Measurements from ENCODE around the gene ODF4. TPM values are rescaled to one million over a fixed set of nuclear protein-coding genes. Genes with fewer than 3 reads are reported as not detected.
A peak's percentile ranks its signal among the peaks of the same experiment; 100 is the strongest.
"Not testable (repeated sequence)": the region's sequence is repeated elsewhere in the genome, so short reads cannot be mapped to it uniquely, and the experiment has no call there.

The ODF4 gene
- total and polyA plus RNA-seq, 7 donors = not detected

- WGBS, 3 donors = 93 to 97% (median 95%) methylated on average over 8 of the region's 8 CpGs
- no peak for DNase-seq
- intact Hi-C loops (cut with DNase I) = loop anchor here in 1 of 2 donors (10.0 kb wide), 1 partner anchor 115 kb away; no protein-coding TSS in a partner anchor
Measured at GRCh38 chr17:8369944-8370343, 30.3 kb downstream of the ODF4 start.

GRCh38 chr17:8371786-8372185 lies 32.1 kb downstream of the ODF4 start:
- 9 to 22% (median 13%) methylated on average over 4 of the region's 4 CpGs for WGBS, 3 donors
- no peaks in the 10 kb centered on the region for H3K27me3 ChIP-seq (ENCODE audit: insufficient read depth in 3 of 3, low read length in 2 of 3)
- H3K36me3 ChIP-seq (ENCODE audit: insufficient read depth in 1 of 2, low read depth in 1 of 2) = peaks cover 5 to 23% of the 10 kb centered on the region in 2 donors
- H3K27ac ChIP-seq = peak overlapping the region; percentile 57
- intact Hi-C loops (cut with DNase I) = no loop called here
- H3K4me3 ChIP-seq = no peak overlapping the region
- TF ChIP-seq, protein P1, sequence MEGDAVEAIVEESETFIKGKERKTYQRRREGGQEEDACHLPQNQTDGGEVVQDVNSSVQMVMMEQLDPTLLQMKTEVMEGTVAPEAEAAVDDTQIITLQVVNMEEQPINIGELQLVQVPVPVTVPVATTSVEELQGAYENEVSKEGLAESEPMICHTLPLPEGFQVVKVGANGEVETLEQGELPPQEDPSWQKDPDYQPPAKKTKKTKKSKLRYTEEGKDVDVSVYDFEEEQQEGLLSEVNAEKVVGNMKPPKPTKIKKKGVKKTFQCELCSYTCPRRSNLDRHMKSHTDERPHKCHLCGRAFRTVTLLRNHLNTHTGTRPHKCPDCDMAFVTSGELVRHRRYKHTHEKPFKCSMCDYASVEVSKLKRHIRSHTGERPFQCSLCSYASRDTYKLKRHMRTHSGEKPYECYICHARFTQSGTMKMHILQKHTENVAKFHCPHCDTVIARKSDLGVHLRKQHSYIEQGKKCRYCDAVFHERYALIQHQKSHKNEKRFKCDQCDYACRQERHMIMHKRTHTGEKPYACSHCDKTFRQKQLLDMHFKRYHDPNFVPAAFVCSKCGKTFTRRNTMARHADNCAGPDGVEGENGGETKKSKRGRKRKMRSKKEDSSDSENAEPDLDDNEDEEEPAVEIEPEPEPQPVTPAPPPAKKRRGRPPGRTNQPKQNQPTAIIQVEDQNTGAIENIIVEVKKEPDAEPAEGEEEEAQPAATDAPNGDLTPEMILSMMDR (IDR thresholded peaks at IDR 0.05) = no peak
- ATAC-seq (peak in 3 of 4 donors; percentile 21 to 25 (median 22)), DNase-seq (no peak)
- H3K4me1 ChIP-seq = peaks cover 29% of the 10 kb centered on the region
- no peaks in the 10 kb centered on the region for H3K9me3 ChIP-seq

More at GRCh38 chr17:8369944-8370343, 30.3 kb downstream of the ODF4 start:
- Histone ChIP-seq H3K36me3 (ENCODE audit: insufficient read depth in 1 of 2, low read depth in 1 of 2) (peaks cover 5 to 23% of the 10 kb centered on the region in 2 donors), H3K27me3 (ENCODE audit: insufficient read depth in 3 of 3, low read length in 2 of 3) (no peaks in the 10 kb centered on the region), H3K27ac (no peak overlapping the region), H3K4me3 (no peak overlapping the region), H3K9me3 (no peaks in the 10 kb centered on the region), H3K4me1 (peaks cover 27% of the 10 kb centered on the region)
- ATAC-seq = no peak
- TF ChIP-seq, protein P1 (IDR thresholded peaks at IDR 0.05) = no peak

- Histone ChIP-seq H3K36me3 (ENCODE audit: insufficient read depth in 1 of 2, low read depth in 1 of 2) (peaks cover 5 to 28% of the 10 kb centered on the region in 2 donors), H3K9me3 (no peaks in the 10 kb centered on the region), H3K4me1 (peaks cover 33% of the 10 kb centered on the region), H3K27ac (peak overlapping the region; percentile 57), H3K27me3 (ENCODE audit: insufficient read depth in 3 of 3, low read length in 2 of 3) (no peaks in the 10 kb centered on the region), H3K4me3 (no peak overlapping the region)
- DNase-seq = no peak
- intact Hi-C loops (cut with DNase I) = no loop called here
- TF ChIP-seq, protein P1 (IDR thresholded peaks at IDR 0.05) = no peak
- WGBS, 3 donors = 78 to 88% (median 81%) methylated on average over 7 of the region's 7 CpGs
- ATAC-seq = no peak
Measured at GRCh38 chr17:8372422-8372821, 32.8 kb downstream of the ODF4 start.

DNA sequence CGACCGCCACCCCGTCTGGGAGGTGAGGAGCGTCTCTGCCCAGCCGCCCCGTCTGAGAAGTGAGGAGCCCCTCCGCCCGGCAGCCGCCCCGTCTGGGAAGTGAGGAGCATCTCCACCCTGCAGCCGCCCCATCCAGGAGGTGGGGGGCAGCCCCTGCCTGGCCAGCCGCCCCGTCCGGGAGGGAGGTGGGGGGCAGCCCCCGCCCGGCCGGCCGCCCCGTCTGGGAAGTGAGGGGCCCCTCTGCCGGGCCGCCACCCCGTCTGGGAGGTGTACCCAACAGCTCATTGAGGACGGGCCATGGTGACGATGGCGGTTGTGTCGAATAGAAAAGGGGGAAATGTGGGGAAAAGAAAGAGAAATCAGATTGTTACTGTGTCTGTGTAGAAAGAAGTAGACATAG lies 34.2 kb downstream of the ODF4 start:
- Histone ChIP-seq H3K4me1 (peaks cover 33% of the 10 kb centered on the region), H3K36me3 (ENCODE audit: insufficient read depth in 1 of 2, low read depth in 1 of 2) (peaks cover 10 to 33% of the 10 kb centered on the region in 2 donors)
- H3K27ac ChIP-seq; H3K27me3 ChIP-seq (ENCODE audit: insufficient read depth in 3 of 3, low read length in 2 of 3); H3K4me3 ChIP-seq; intact Hi-C loops (cut with DNase I); H3K9me3 ChIP-seq; ATAC-seq; DNase-seq: not testable (repeated sequence)
- WGBS, 3 donors = 92 to 97% (median 93%) methylated on average over 13 to 21 of the region's 26 CpGs

DNA sequence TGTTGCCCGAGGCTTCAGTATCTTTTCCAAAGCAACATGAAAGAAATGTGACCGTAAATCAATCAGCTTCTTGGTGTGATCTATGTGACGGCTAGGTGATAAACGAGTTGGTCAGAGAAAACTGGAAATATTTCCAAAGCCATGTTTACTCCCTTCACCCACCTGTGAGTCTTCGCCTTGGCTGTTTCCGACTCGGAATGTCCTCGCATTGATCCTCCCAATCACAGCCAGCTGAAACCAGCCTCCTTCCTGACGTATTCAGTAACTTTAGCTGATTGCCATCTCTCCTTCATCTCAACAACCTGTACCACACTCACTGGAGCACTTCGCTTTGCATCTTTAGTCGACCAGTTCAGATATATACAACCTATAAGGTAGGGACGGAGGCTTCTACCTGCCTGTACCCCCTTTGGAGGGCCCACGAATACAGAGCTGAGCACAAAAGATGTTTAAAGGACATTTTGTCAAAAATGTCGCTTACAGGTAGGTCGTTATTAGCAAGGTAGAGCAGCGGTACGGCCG lies 36.2 kb downstream of the ODF4 start:
- DNase-seq (no peak), ATAC-seq (peak; percentile 4 to 21 (median 14))
- Histone ChIP-seq H3K4me1 (peaks cover 36% of the 10 kb centered on the region), H3K36me3 (ENCODE audit: insufficient read depth in 1 of 2, low read depth in 1 of 2) (peaks cover 9 to 39% of the 10 kb centered on the region in 2 donors), H3K27me3 (ENCODE audit: insufficient read depth in 3 of 3, low read length in 2 of 3) (no peaks in the 10 kb centered on the region), H3K27ac (peak overlapping the region; percentile 85), H3K9me3 (no peaks in the 10 kb centered on the region), H3K4me3 (peak overlapping the region; percentile 87)
- intact Hi-C loops (cut with DNase I) = no loop called here
- 7 to 9% (median 8%) methylated on average over 18 of the region's 18 CpGs for WGBS, 3 donors
- TF ChIP-seq, protein P1 (IDR thresholded peaks at IDR 0.05) = no peak

Data from psoas muscle (tissue), 8 donors.